ENCODE results near the gene MYOG. TPM values are rescaled to one million over a fixed set of nuclear protein-coding genes. Genes with fewer than 3 reads are reported as not detected.
A peak's percentile ranks its signal among the peaks of the same experiment; 100 is the strongest.

MYOG gene
- total and polyA plus RNA-seq, 2 of the 4 experiments (the other 2 are of a cell fraction): not detected

DNA sequence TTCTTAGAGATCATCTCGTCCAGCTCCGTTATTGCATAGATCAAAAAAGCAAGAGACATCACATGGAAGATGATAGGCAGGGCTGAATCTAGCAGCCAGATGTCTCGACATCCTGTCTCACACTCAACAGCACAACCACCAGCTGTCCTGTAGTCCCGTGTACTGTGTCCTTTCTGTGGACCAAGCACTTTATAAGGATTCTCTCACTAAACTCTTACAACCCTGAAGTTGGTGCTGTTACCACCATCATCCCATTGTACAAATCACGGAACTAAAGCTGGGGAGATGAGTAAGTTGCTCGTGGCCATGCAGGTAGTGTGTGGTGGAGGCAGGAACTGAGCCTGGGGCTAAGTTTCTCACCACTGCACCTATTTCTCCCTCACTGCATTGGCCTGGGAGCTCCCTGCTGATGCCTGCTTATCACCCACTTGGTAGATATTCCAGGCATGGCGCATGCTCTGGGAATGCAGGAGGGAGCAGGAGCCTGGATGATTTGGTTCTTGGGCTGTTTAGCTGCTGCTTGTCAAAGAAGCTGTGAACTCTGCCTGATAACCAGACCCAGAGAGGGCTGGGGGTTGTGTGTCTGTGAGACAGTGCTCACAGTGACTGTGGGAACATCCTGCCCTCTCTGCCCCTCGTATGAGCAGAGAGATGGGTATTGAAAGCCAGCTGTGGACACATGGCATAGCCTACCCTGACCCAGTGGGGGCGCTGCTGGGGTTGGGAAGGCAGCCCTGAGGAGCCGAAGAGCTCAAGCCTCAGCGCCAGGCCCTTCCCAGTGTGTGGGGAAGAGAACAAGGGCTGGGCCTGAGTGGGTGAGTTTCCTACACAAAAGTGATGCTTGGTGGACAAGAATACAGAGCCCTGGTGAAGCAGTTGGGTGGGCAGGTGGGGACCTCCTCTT, 46.0 kb downstream of the MYOG start:
- no peak overlapping the region for H2BK5ac ChIP-seq (ENCODE audit: low read depth, low read length, poor library complexity, severe bottlenecking)
- 0 out of 2 replicates have a peak, but pooled peaks cover 5% of the 10 kb centered on the region for H3K9me1 ChIP-seq (ENCODE audit: insufficient read depth, low read length)
- no peaks in the 10 kb centered on the region for H3K9me3 ChIP-seq (ENCODE audit: control insufficient read depth, insufficient read depth, low read length)
- H4K20me1 ChIP-seq (ENCODE audit: insufficient read depth, low read length): peaks cover 21% of the 10 kb centered on the region
- H3K79me1 ChIP-seq (ENCODE audit: low read depth in 1 of 2, low read length in 2 of 2): peaks cover 0 to 7% of the 10 kb centered on the region in 2 experiments; a peak in 1 of 4 replicates
- H3K14ac ChIP-seq (replicated peaks; ENCODE audit: low read depth, low read length): no peak overlapping the region
- H2BK15ac ChIP-seq (ENCODE audit: low read depth, low read length): no peak overlapping the region
- no peak overlapping the region for H3K9ac ChIP-seq (ENCODE audit: low read depth, low read length)
- no peak overlapping the region for H2BK20ac ChIP-seq (ENCODE audit: low read depth, low read length)
- no peak overlapping the region for H2BK120ac ChIP-seq (ENCODE audit: low read depth, low read length)
- H2AK5ac ChIP-seq (ENCODE audit: low read depth, low read length): no peak overlapping the region
- no peak overlapping the region for H3K18ac ChIP-seq (ENCODE audit: low read depth, low read length)
- no peak overlapping the region for H2AK9ac ChIP-seq (replicated peaks; ENCODE audit: low read depth, low read length, poor library complexity)
- DNase-seq (no peak), ATAC-seq (ENCODE audit: low read depth) (no peak)
- 80% methylated on average over 3 of the region's 11 CpGs; no CpG with 5 or more reads in 1 of the 2 experiments for WGBS, 2 experiments (ENCODE audit: extremely low coverage in 2 of 2, insufficient read length in 1 of 2)
- dilution Hi-C loops (cut with HindIII; ENCODE audit: low sequenced_read_pairs, unreplicated experiment): no loop called here
- H3K4me2 ChIP-seq (ENCODE audit: low read depth, low read length): no peak overlapping the region
- no peaks in the 10 kb centered on the region for H3K27me3 ChIP-seq (ENCODE audit: control insufficient read depth, insufficient read depth, low read length)
- no peak overlapping the region for H2AFZ ChIP-seq (replicated peaks; ENCODE audit: low read length, poor library complexity)
- POLR2A ChIA-PET (ENCODE audit: unreplicated experiment): no interaction called here
- in situ Hi-C loops (cut with MboI; ENCODE audit: low sequenced_read_pairs): loop anchor here (5.0 kb wide), 1 partner anchor 177 kb away; no protein-coding TSS in a partner anchor
- CTCF ChIA-PET: interaction anchor here (0.8 to 7.2 kb wide), 18 partner anchors 10 to 239 kb away, joined by 3 to 49 read pairs (median 6); no protein-coding TSS in a partner anchor
- TF ChIP-seq RAD21 (IDR thresholded peaks at IDR 0.05; ENCODE audit: low read length): peak; percentile 11; the same call in 1 of the 2 replicates
- 0 out of 2 replicates have a peak, but pooled peaks have one; percentile 9 for TF ChIP-seq SMC3 (IDR thresholded peaks at IDR 0.05; ENCODE audit: low read depth, low read length)
- TF ChIP-seq MAZ (IDR thresholded peaks at IDR 0.05; ENCODE audit: borderline replicate concordance, low read depth, low read length): no peak
- TF ChIP-seq POLR2A (IDR thresholded peaks at IDR 0.05; ENCODE audit: low read depth, low read length): no peak
- TF ChIP-seq, protein P1, sequence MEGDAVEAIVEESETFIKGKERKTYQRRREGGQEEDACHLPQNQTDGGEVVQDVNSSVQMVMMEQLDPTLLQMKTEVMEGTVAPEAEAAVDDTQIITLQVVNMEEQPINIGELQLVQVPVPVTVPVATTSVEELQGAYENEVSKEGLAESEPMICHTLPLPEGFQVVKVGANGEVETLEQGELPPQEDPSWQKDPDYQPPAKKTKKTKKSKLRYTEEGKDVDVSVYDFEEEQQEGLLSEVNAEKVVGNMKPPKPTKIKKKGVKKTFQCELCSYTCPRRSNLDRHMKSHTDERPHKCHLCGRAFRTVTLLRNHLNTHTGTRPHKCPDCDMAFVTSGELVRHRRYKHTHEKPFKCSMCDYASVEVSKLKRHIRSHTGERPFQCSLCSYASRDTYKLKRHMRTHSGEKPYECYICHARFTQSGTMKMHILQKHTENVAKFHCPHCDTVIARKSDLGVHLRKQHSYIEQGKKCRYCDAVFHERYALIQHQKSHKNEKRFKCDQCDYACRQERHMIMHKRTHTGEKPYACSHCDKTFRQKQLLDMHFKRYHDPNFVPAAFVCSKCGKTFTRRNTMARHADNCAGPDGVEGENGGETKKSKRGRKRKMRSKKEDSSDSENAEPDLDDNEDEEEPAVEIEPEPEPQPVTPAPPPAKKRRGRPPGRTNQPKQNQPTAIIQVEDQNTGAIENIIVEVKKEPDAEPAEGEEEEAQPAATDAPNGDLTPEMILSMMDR (conservative IDR thresholded peaks at IDR 0.05; ENCODE audit: low read depth, low read length): 0 out of 2 replicates have a peak, but pooled peaks have one; percentile 21
- H3K4me1 ChIP-seq (ENCODE audit: control insufficient read depth, insufficient read depth, low read length): peaks cover 25% of the 10 kb centered on the region
- no peak overlapping the region for H3K23ac ChIP-seq (ENCODE audit: low read depth, low read length)
- H3K56ac ChIP-seq (ENCODE audit: extremely low read depth, insufficient read depth, low read length): no peak overlapping the region
- no TSS peak for BruUV-seq (replicated peaks)
- no peak overlapping the region for H3K4ac ChIP-seq (ENCODE audit: low read depth, low read length)
- no peak overlapping the region for H3K27ac ChIP-seq (ENCODE audit: insufficient read depth, low read length)
- H3K36me3 ChIP-seq (ENCODE audit: control insufficient read depth, insufficient read depth, low read length): 0 out of 2 replicates have a peak, but pooled peaks cover 8% of the 10 kb centered on the region
- no peak overlapping the region for H4K5ac ChIP-seq (ENCODE audit: low read depth, low read length)
- no peak overlapping the region for H4K8ac ChIP-seq (ENCODE audit: low read depth in 2 of 2, low read length in 2 of 2)
- intact Hi-C loops (cut with micrococcal nuclease): loop anchor here (1.0 to 10.0 kb wide), 5 partner anchors 77 to 445 kb away; no protein-coding TSS in a partner anchor
- no peak overlapping the region for H3K4me3 ChIP-seq (ENCODE audit: insufficient read depth, low read depth, low read length)
- H4K91ac ChIP-seq (ENCODE audit: insufficient read depth, low read depth, low read length): no peak overlapping the region

All from IMR-90 (cell line).